Thyroid gland (tissue), 4 donors: Measurements from ENCODE around the gene PTCD1. TPM values are rescaled to one million over a fixed set of nuclear protein-coding genes. Genes with fewer than 3 reads are reported as not detected.
"Not testable (repeated sequence)": the region's sequence is repeated elsewhere in the genome, so short reads cannot be mapped to it uniquely, and the experiment has no call there.

Experiments
- DNase-seq, 2 donors: peaks; one replicate each; pipeline ENCODE4 v3.0.0-alpha.2; 2019
- H3K27ac ChIP-seq, 3 donors: fragments of 200-600 bp; sonication (generic); 1 replicate in 2 of 3; 2 replicates in 1 of 3; pipeline ENCODE4 v1.5.1; 2016 to 2019; ENCODE audit warnings: mild to moderate bottlenecking in 1 of 3, moderate library complexity in 1 of 3
- H3K27me3 ChIP-seq: fragments of 200-600 bp; sonication (generic); one replicate; pipeline ENCODE4 v1.5.1; 2019
- H3K36me3 ChIP-seq, 2 donors: fragments of 200-600 bp; sonication (generic); one replicate each; pipeline ENCODE4 v1.5.1; 2016 to 2019
- H3K4me1 ChIP-seq, 2 donors: fragments of 200-600 bp; sonication (generic); one replicate each; pipeline ENCODE4 v1.5.1; 2017 to 2019
- H3K4me3 ChIP-seq, 3 donors: fragments of 200-600 bp; sonication (generic); replicated peaks in 1 of 3; 1 replicate in 2 of 3; 2 replicates in 1 of 3; pipeline ENCODE4 v1.5.1; 2016; ENCODE audit warnings: mild to moderate bottlenecking in 1 of 3
- H3K9me3 ChIP-seq: fragments of 200-600 bp; sonication (generic); one replicate; pipeline ENCODE4 v1.5.1; 2017
- POLR2A ChIP-seq, 2 donors: fragments of 450-650 bp; IDR thresholded peaks; one replicate each; pipeline ENCODE4 v1.6.1; 2017; ENCODE audit warnings: antibody characterized with exemption in 2 of 2, mild to moderate bottlenecking in 2 of 2, moderate library complexity in 1 of 2
- WGBS, 2 donors: methylation state at CpG; one replicate each; pipeline ENCODE4 v1.1.5; 2017; 5-methylcytosine and 5-hydroxymethylcytosine counted together
- intact Hi-C: fragments of 100-400 bp; cut with DNase I; formaldehyde crosslinking; loops from one replicate; pipeline ENCODE4 v1.15.1; 2023
- total RNA-seq, 4 donors: library from RNA; depleted of rRNA; stranded (reverse); fragments of >200 nt; gene quantifications; one replicate each; pipeline ENCODE4 v1.2.3, GENCODE V29; 2016
- TF ChIP-seq, protein P1 (sequence below), 6 experiments: fragments of 200-600 bp in 3 of 6; fragments of 450-650 bp in 3 of 6; sonication (generic) in 3 of 6; IDR thresholded peaks; one replicate each; pipeline ENCODE4 v1.5.1; 2016 to 2019; ENCODE audit warnings: antibody characterized with exemption in 6 of 6, mild to moderate bottlenecking in 2 of 6, inconsistent platforms in 1 of 6, moderate library complexity in 1 of 6

PTCD1 gene
- total RNA-seq, 4 donors from 2014 or later, result 5.4 to 9.6 (median 8.2) TPM

DNA sequence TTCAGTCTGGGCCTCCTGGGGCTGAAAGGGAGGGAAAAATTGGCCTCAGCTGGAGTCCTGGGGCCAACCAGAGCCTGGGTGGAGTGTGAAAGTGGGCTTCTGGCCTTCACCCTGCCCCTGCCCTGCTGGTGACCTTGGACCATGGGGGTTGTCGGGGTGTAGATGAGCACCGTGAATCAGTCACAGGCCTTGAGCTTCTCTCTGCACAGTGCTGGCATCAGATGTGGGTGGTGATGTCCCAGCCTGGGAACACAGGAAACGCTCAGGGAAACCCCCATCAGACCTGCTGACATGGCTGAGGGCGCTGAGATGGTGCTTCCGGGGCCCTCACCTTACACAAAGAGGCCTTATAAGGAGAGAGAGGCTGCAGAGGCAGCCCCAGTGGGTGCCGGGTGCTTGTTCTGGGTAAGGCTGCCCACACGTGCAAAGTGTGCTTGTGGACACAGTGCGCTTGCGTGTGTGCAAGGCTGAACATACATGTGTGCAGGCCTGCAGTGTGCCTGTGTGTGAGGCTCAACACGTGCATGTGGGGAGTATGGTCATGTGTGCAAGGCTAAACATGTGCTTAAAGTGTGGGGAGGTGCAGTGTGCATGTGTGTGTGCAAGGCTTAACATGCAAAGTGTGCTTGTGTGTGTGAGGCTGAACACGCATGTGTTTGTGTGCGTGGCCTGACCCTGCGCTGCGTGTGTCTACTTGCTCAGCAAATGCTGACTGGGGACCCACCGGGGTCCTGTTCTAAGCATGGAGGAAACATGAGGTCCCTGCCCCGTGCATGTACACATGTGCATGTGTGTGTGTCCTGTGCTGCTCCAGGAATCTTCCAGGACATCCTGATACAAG lies 57.6 kb downstream of the PTCD1 start:
- Histone ChIP-seq H3K4me3 (no peak overlapping the region), H3K27ac (peak overlapping the region in 2 of 3 donors; percentile 25 to 74), H3K36me3 (peaks cover 3 to 9% of the 10 kb centered on the region in 2 donors), H3K27me3 (no peaks in the 10 kb centered on the region), H3K9me3 (no peaks in the 10 kb centered on the region), H3K4me1 (peaks cover 0 to 28% of the 10 kb centered on the region in 2 donors)
- 78 to 93% methylated on average over 11 to 16 of the region's 16 CpGs for WGBS, 2 donors
- no peak for TF ChIP-seq POLR2A (IDR thresholded peaks at IDR 0.05)
- TF ChIP-seq, protein P1, sequence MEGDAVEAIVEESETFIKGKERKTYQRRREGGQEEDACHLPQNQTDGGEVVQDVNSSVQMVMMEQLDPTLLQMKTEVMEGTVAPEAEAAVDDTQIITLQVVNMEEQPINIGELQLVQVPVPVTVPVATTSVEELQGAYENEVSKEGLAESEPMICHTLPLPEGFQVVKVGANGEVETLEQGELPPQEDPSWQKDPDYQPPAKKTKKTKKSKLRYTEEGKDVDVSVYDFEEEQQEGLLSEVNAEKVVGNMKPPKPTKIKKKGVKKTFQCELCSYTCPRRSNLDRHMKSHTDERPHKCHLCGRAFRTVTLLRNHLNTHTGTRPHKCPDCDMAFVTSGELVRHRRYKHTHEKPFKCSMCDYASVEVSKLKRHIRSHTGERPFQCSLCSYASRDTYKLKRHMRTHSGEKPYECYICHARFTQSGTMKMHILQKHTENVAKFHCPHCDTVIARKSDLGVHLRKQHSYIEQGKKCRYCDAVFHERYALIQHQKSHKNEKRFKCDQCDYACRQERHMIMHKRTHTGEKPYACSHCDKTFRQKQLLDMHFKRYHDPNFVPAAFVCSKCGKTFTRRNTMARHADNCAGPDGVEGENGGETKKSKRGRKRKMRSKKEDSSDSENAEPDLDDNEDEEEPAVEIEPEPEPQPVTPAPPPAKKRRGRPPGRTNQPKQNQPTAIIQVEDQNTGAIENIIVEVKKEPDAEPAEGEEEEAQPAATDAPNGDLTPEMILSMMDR (IDR thresholded peaks at IDR 0.05), result no peak
- DNase-seq, result peak in 1 of 2 donors; percentile 27
- intact Hi-C loops, result no loop called here

DNA sequence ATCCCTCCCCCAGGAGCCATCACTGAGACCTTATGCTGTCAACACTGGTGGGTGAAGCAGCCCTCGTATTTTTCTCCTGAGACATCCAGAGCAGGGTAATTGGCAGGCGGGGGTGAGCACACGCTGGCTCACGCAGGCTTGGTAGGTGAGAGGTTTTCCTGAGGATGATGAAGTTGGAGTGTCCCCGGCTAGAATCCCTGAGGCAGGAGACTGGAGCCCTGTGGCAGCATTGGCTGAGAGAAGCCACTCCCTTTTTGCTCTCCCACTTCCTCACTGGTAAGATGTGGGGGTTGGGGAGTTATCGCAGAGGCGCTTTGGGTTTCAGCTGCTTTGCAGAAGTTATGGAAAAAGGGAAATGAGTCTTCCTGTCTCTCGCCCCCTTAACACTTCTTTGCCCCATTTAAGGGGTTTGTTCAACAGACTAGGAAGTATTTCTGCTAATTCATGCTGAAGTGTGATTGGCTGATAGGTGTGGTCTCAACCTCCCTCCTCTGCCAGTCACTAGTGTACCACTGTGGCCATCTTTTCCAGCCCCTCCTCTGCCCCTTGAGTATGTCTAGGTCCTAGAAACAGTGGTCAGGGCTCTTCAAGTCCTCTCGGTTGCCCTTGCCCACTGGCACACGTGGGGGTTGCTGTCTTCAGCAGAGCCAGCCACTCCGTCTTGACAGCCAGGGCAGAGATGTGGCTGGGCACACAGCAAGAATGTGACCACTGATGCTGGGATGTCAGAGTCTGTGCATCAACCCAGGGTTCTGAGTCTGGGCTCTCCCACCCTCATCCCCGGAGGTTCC lies 58.4 kb downstream of the PTCD1 start:
- 58 to 74% methylated on average over 8 to 12 of the region's 12 CpGs for WGBS, 2 donors
- TF ChIP-seq, protein P1 (IDR thresholded peaks at IDR 0.05), result no peak
- DNase-seq, result no peak
- Histone ChIP-seq H3K36me3 (peaks cover 3 to 5% of the 10 kb centered on the region in 2 donors), H3K4me1 (peaks cover 3 to 35% of the 10 kb centered on the region in 2 donors), H3K9me3 (no peaks in the 10 kb centered on the region), H3K27me3 (no peaks in the 10 kb centered on the region), H3K27ac (peak overlapping the region; percentile 19 to 74 (median 25)), H3K4me3 (no peak overlapping the region)
- intact Hi-C loops, result no loop called here

DNA sequence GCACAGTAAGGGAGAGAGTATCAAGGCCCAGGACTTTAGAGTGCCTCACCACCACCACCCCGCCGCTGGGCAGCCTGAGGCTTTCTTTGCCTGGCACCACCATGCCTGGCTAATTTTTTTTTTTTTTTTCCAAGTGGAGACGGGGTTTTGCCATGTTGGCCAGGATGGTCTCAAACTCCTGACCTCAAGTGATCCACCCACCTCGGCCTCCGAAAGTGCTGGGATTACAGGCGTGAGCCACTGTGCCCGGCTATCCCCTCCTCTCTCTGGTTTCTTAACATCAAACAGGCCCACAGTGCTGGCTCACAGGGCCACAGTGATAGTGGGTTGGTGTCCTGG lies 58.9 kb downstream of the PTCD1 start:
- Histone ChIP-seq H3K27ac (peak overlapping the region; percentile 19 to 74 (median 25)), H3K4me1 (peaks cover 3 to 35% of the 10 kb centered on the region in 2 donors)
- not testable (repeated sequence) for H3K4me3 ChIP-seq, H3K27me3 ChIP-seq, H3K36me3 ChIP-seq, DNase-seq, H3K9me3 ChIP-seq
- 73 to 81% methylated on average over 7 of the region's 7 CpGs for WGBS, 2 donors
- intact Hi-C loops, result loop anchor here (5.0 kb wide), 1 partner anchor 33 kb away; no protein-coding TSS in a partner anchor

DNA sequence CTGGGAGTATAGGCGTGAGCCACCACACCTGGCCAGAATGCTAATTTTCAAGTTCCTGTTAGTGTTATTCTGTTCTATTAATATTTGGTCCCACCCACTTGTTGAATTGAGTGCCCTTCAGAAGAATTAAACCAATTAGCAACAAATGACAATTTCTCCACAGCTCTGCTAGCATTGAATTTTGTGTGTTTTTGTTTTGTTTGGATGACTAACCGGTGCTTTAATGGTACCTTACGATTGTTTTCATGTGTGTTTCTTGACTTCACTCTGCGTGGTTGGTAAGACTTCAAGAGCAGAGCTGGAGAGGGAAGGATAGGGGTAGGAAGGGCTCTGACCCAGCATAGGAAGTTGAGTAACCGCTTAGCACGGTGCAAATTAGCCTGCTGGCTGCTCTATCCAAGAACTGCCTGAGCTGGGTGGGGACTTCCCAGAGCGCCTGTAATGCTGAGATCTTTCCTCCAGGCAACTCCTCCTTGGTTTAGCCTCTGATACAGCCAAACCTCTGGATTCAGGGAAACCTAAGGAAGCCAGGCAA lies 59.5 kb downstream of the PTCD1 start:
- WGBS, 2 donors, result 33 to 37% methylated on average over 7 of the region's 7 CpGs
- Histone ChIP-seq H3K4me3 (no peak overlapping the region), H3K27me3 (no peaks in the 10 kb centered on the region), H3K36me3 (peaks cover 3 to 5% of the 10 kb centered on the region in 2 donors), H3K27ac (peak overlapping the region; percentile 19 to 74 (median 25)), H3K9me3 (no peaks in the 10 kb centered on the region), H3K4me1 (peaks cover 5 to 35% of the 10 kb centered on the region in 2 donors)
- no peak for TF ChIP-seq POLR2A (IDR thresholded peaks at IDR 0.05)
- TF ChIP-seq, protein P1 (IDR thresholded peaks at IDR 0.05), result no peak
- intact Hi-C loops, result loop anchor here (5.0 kb wide), 1 partner anchor 33 kb away; no protein-coding TSS in a partner anchor
- peak; percentile 19 to 43 for DNase-seq

DNA sequence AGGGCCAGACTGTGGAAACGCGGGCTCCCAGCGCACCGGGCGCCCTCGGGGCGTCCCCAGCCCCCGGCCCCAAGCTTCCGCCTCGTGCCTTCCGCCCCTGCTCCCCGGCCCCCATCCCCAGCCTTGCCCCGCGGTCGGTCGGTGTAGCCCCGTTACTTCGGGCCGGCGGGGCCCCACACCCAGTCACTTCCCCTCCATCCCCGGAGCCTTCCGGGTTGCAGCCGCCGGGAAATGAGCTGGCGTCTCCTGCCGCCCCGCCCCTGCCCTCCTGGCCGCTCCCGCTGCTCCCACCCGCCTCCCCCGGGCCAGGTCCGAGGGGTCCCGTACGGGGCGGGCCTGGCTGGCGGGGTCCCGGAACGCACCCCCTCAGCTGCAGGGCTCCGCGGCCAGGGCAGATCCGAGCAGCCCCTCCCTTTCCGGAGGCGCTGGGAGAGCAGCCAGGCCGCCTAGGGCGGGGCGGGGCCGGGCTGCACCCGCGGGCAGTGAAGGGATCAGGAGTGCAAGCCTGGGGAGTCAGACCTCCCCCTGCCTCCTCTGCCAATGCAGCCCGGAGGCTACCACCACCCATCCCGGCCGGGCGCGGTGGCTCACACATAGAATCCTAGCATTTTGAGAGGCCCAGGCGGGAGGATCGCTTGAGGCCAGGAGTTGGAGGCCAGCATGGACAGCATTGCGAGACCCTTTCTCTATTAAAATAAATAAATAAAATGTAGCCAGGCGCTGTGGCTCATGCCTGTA lies 63.4 kb downstream of the PTCD1 start:
- intact Hi-C loops, result loop anchor here (5.0 kb wide), 1 partner anchor 37 kb away; no protein-coding TSS in a partner anchor
- WGBS, 2 donors, result 25 to 27% methylated on average over 9 to 10 of the region's 58 CpGs
- Histone ChIP-seq H3K4me1 (peaks cover 24 to 42% of the 10 kb centered on the region in 2 donors), H3K27me3 (no peaks in the 10 kb centered on the region), H3K27ac (peak overlapping the region; percentile 83 to 96 (median 94)), H3K9me3 (no peaks in the 10 kb centered on the region), H3K4me3 (peak overlapping the region; percentile 47 to 93 (median 51)), H3K36me3 (peaks cover 3 to 5% of the 10 kb centered on the region in 2 donors)
- peak; percentile 81 to 85 for DNase-seq
- TF ChIP-seq POLR2A (IDR thresholded peaks at IDR 0.05), result peak in 1 of 2 donors; percentile 70
- TF ChIP-seq, protein P1 (IDR thresholded peaks at IDR 0.05), result no peak
